ENCODE data around the gene ABCC5. TPM values are rescaled to one million over a fixed set of nuclear protein-coding genes. Genes with fewer than 3 reads are reported as not detected.

Gene ABCC5
- total RNA-seq, 1 experiment from 2014 or later, result 29.1 TPM

DNA sequence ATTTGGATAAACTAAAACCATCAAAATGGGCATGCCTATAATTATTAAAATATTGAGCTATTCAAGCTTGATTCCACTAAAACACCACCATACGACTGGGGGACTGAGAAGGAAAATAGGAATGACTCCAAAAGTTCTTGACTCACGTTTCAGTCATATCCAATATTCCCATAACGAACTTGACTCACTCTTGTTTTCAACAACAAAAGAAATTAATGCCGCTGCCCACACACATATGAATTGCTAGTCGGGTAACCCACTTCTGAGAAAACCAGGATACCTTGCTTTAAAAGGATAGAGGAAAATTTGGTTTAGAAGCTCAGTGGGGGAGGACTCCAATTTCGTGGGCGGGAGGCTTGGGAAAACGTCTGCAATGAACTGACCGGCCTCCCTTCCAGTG is 40.3 kb upstream of the ABCC5 start (continued):
- no peak for TF ChIP-seq ELF4 (CRISPR knock-in tag; IDR thresholded peaks at IDR 0.05; ENCODE audit: low read depth)
- TF ChIP-seq, protein P1, sequence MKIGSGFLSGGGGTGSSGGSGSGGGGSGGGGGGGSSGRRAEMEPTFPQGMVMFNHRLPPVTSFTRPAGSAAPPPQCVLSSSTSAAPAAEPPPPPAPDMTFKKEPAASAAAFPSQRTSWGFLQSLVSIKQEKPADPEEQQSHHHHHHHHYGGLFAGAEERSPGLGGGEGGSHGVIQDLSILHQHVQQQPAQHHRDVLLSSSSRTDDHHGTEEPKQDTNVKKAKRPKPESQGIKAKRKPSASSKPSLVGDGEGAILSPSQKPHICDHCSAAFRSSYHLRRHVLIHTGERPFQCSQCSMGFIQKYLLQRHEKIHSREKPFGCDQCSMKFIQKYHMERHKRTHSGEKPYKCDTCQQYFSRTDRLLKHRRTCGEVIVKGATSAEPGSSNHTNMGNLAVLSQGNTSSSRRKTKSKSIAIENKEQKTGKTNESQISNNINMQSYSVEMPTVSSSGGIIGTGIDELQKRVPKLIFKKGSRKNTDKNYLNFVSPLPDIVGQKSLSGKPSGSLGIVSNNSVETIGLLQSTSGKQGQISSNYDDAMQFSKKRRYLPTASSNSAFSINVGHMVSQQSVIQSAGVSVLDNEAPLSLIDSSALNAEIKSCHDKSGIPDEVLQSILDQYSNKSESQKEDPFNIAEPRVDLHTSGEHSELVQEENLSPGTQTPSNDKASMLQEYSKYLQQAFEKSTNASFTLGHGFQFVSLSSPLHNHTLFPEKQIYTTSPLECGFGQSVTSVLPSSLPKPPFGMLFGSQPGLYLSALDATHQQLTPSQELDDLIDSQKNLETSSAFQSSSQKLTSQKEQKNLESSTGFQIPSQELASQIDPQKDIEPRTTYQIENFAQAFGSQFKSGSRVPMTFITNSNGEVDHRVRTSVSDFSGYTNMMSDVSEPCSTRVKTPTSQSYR (CRISPR knock-in tag; IDR thresholded peaks at IDR 0.05), result no peak
- TF ChIP-seq ESRRA (CRISPR knock-in tag; IDR thresholded peaks at IDR 0.05; ENCODE audit: borderline replicate concordance), result no peak

GRCh38 chr3:184052767-184053166 is 35.1 kb upstream of the ABCC5 start, which contains the start of gene HTR3C:
Gene HTR3C, plus strand, starts transcription at chr3:184053047. Its CDS starts 34 bp downstream, at chr3:184053081.
- CTCF ChIA-PET, result no interaction called here
- H3K4me3 Mint-ChIP-seq, result no peak within 1 kb of the TSS

DNA sequence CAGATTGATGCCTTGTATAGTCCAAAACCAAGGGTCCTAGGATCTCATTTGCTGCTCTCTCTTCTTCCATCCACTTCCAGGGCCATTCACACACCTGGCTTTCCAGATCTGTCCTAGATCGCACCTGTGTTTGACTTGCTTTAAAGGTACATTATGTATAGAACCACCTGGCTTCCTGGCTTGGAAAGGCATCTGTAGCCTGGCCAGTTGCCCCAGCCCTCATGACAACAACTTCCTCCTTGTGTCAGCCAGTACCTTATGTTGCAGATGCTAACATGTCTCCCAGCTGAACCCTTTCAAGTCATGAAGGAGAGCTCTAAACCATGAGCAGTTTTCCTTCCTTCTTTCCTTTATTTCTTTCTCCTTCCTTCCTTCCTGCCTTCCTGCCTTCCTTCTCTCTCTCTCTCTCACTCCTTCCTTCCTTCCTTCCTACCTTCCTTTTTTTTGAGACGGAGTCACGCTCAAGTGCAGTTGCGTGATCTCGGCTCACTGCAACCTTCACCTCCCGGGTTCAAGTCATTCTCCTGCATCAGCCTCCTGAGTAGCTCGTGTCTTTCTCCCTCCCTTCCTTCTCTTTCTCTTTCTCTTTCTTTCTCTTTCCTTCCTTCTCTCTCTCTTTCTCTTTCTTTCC is 32.6 kb upstream of the ABCC5 start:
- ATAC-seq (no peak), DNase-seq (ENCODE audit: low spot score) (no peak)
- H3K27ac Mint-ChIP-seq, result no peak overlapping the region
- ChIA-PET CTCF (interaction anchor here (1.0 kb wide), 1 partner anchor 10 kb away, joined by 3 read pairs; no protein-coding TSS in a partner anchor), POLR2A (no interaction called here)
- H3K4me3 Mint-ChIP-seq, result no peak overlapping the region
- no peaks in the 10 kb centered on the region for H3K4me1 Mint-ChIP-seq
- H3K9me3 Mint-ChIP-seq, result no peaks in the 10 kb centered on the region
- H3K36me3 Mint-ChIP-seq, result no peaks in the 10 kb centered on the region
- H3K27me3 Mint-ChIP-seq (ENCODE audit: low read depth), result no peaks in the 10 kb centered on the region
- TF ChIP-seq EMX1 (CRISPR knock-in tag; IDR thresholded peaks at IDR 0.05) (no peak), CREM (CRISPR knock-in tag; IDR thresholded peaks at IDR 0.05) (no peak), NFATC4 (CRISPR knock-in tag; IDR thresholded peaks at IDR 0.05) (no peak), ZNF423 (CRISPR knock-in tag; IDR thresholded peaks at IDR 0.05) (no peak)
- TF ChIP-seq, protein P2, sequence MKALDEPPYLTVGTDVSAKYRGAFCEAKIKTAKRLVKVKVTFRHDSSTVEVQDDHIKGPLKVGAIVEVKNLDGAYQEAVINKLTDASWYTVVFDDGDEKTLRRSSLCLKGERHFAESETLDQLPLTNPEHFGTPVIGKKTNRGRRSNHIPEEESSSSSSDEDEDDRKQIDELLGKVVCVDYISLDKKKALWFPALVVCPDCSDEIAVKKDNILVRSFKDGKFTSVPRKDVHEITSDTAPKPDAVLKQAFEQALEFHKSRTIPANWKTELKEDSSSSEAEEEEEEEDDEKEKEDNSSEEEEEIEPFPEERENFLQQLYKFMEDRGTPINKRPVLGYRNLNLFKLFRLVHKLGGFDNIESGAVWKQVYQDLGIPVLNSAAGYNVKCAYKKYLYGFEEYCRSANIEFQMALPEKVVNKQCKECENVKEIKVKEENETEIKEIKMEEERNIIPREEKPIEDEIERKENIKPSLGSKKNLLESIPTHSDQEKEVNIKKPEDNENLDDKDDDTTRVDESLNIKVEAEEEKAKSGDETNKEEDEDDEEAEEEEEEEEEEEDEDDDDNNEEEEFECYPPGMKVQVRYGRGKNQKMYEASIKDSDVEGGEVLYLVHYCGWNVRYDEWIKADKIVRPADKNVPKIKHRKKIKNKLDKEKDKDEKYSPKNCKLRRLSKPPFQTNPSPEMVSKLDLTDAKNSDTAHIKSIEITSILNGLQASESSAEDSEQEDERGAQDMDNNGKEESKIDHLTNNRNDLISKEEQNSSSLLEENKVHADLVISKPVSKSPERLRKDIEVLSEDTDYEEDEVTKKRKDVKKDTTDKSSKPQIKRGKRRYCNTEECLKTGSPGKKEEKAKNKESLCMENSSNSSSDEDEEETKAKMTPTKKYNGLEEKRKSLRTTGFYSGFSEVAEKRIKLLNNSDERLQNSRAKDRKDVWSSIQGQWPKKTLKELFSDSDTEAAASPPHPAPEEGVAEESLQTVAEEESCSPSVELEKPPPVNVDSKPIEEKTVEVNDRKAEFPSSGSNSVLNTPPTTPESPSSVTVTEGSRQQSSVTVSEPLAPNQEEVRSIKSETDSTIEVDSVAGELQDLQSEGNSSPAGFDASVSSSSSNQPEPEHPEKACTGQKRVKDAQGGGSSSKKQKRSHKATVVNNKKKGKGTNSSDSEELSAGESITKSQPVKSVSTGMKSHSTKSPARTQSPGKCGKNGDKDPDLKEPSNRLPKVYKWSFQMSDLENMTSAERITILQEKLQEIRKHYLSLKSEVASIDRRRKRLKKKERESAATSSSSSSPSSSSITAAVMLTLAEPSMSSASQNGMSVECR (CRISPR knock-in tag; IDR thresholded peaks at IDR 0.05; ENCODE audit: borderline replicate concordance), result no peak
- TF ChIP-seq, protein P1 (CRISPR knock-in tag; IDR thresholded peaks at IDR 0.05), result no peak

More at GRCh38 chr3:184052767-184053166, 35.1 kb upstream of the ABCC5 start, which contains the start of gene HTR3C:
- Mint-ChIP-seq H3K27ac (no peak within 1 kb of the TSS), H3K4me1 (no peaks in the 10 kb centered on the region), H3K27me3 (ENCODE audit: low read depth) (no peaks in the 10 kb centered on the region), H3K9me3 (no peaks in the 10 kb centered on the region), H3K36me3 (no peaks in the 10 kb centered on the region)
- DNase-seq (ENCODE audit: low spot score), result no peak
- no peak for TF ChIP-seq TP53 (CRISPR knock-in tag; IDR thresholded peaks at IDR 0.05)
- TF ChIP-seq NR1H2 (CRISPR knock-in tag; IDR thresholded peaks at IDR 0.05), result no peak
- TF ChIP-seq, protein P3, sequence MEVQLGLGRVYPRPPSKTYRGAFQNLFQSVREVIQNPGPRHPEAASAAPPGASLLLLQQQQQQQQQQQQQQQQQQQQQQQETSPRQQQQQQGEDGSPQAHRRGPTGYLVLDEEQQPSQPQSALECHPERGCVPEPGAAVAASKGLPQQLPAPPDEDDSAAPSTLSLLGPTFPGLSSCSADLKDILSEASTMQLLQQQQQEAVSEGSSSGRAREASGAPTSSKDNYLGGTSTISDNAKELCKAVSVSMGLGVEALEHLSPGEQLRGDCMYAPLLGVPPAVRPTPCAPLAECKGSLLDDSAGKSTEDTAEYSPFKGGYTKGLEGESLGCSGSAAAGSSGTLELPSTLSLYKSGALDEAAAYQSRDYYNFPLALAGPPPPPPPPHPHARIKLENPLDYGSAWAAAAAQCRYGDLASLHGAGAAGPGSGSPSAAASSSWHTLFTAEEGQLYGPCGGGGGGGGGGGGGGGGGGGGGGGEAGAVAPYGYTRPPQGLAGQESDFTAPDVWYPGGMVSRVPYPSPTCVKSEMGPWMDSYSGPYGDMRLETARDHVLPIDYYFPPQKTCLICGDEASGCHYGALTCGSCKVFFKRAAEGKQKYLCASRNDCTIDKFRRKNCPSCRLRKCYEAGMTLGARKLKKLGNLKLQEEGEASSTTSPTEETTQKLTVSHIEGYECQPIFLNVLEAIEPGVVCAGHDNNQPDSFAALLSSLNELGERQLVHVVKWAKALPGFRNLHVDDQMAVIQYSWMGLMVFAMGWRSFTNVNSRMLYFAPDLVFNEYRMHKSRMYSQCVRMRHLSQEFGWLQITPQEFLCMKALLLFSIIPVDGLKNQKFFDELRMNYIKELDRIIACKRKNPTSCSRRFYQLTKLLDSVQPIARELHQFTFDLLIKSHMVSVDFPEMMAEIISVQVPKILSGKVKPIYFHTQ (CRISPR knock-in tag; IDR thresholded peaks at IDR 0.05), result no peak
- TF ChIP-seq CREM (CRISPR knock-in tag; IDR thresholded peaks at IDR 0.05), result no peak
- TF ChIP-seq E2F4 (CRISPR knock-in tag; IDR thresholded peaks at IDR 0.05; ENCODE audit: borderline replicate concordance, low read depth), result no peak
- TF ChIP-seq ATF2 (CRISPR knock-in tag; IDR thresholded peaks at IDR 0.05; ENCODE audit: borderline replicate concordance, low read depth), result no peak
- no peak for TF ChIP-seq ZNF423 (CRISPR knock-in tag; IDR thresholded peaks at IDR 0.05)
- no peak for ATAC-seq
- POLR2A ChIA-PET, result no interaction called here

All from WTC11 (cell line).